Measurements from ENCODE around the gene BICD1. TPM values are rescaled to one million over a fixed set of nuclear protein-coding genes. Genes with fewer than 3 reads are reported as not detected.

Gene BICD1
- total and polyA plus RNA-seq, 4 donors, result 6.1 to 22.9 (median 12.8) TPM

- TF ChIP-seq CTCF (IDR thresholded peaks at IDR 0.05; ENCODE audit: control extremely low read depth, extremely low read depth), result no peak
- peak; percentile 19 to 49 (median 47) for DNase-seq
Measured at GRCh38 chr12:32139064-32139421, 32.4 kb downstream of the BICD1 start.

GRCh38 chr12:32140877-32141276 is 34.2 kb downstream of the BICD1 start:
- ATAC-seq (ENCODE audit: insufficient read depth, low FRiP score), result no peak
- H3K27ac ChIP-seq (ENCODE audit: low read depth in 1 of 2, low read length in 1 of 2), result no peak overlapping the region
- H3K4me3 ChIP-seq, result no peak overlapping the region
- TF ChIP-seq CTCF (IDR thresholded peaks at IDR 0.05; ENCODE audit: control extremely low read depth, extremely low read depth), result no peak
- no peaks in the 10 kb centered on the region for H3K27me3 ChIP-seq (ENCODE audit: control insufficient read depth in 3 of 3, insufficient read depth in 3 of 3, low read length in 2 of 3)
- H3K4me1 ChIP-seq (ENCODE audit: control insufficient read depth in 5 of 5, insufficient read depth in 5 of 5, low read length in 5 of 5), result no peaks in the 10 kb centered on the region
- 92% methylated on average over 12 of the region's 12 CpGs for WGBS, 2 donors
- H3K36me3 ChIP-seq (ENCODE audit: control insufficient read depth in 4 of 4, insufficient read depth in 4 of 4, low read length in 4 of 4), result no peaks in the 10 kb centered on the region
- no peak overlapping the region for H3K9ac ChIP-seq (ENCODE audit: insufficient read depth in 1 of 2, low read length in 2 of 2)
- H3K9me3 ChIP-seq (ENCODE audit: control insufficient read depth in 4 of 4, insufficient read depth in 3 of 4, low read length in 3 of 4), result no peaks in the 10 kb centered on the region
- no peak for DNase-seq

More at GRCh38 chr12:32139064-32139421, 32.4 kb downstream of the BICD1 start:
- no peak for ATAC-seq (ENCODE audit: insufficient read depth, low FRiP score)
- H3K4me1 ChIP-seq (ENCODE audit: control insufficient read depth in 5 of 5, insufficient read depth in 5 of 5, low read length in 5 of 5), result peaks cover 0 to 5% (median 0%) of the 10 kb centered on the region in 5 donors
- 10 to 35% methylated on average over 2 of the region's 2 CpGs for WGBS, 2 donors
- no peak overlapping the region for H3K4me3 ChIP-seq
- H3K9me3 ChIP-seq (ENCODE audit: control insufficient read depth in 4 of 4, insufficient read depth in 3 of 4, low read length in 3 of 4), result no peaks in the 10 kb centered on the region
- H3K9ac ChIP-seq (ENCODE audit: insufficient read depth in 1 of 2, low read length in 2 of 2), result no peak overlapping the region
- H3K27me3 ChIP-seq (ENCODE audit: control insufficient read depth in 3 of 3, insufficient read depth in 3 of 3, low read length in 2 of 3), result no peaks in the 10 kb centered on the region
- no peaks in the 10 kb centered on the region for H3K36me3 ChIP-seq (ENCODE audit: control insufficient read depth in 4 of 4, insufficient read depth in 4 of 4, low read length in 4 of 4)
- H3K27ac ChIP-seq (ENCODE audit: low read depth in 1 of 2, low read length in 1 of 2), result peak overlapping the region in 1 of 2 donors; percentile 61

- 38 to 48% methylated on average over 1 of the region's 1 CpG for WGBS, 2 donors
- H3K4me3 ChIP-seq, result no peak overlapping the region
- peaks cover 0 to 4% (median 0%) of the 10 kb centered on the region in 4 donors for H3K9me3 ChIP-seq (ENCODE audit: control insufficient read depth in 4 of 4, insufficient read depth in 3 of 4, low read length in 3 of 4)
- no peaks in the 10 kb centered on the region for H3K36me3 ChIP-seq (ENCODE audit: control insufficient read depth in 4 of 4, insufficient read depth in 4 of 4, low read length in 4 of 4)
- H3K27ac ChIP-seq (ENCODE audit: low read depth in 1 of 2, low read length in 1 of 2), result no peak overlapping the region
- ATAC-seq (ENCODE audit: insufficient read depth, low FRiP score), result no peak
- no peak for DNase-seq
- H3K27me3 ChIP-seq (ENCODE audit: control insufficient read depth in 3 of 3, insufficient read depth in 3 of 3, low read length in 2 of 3), result no peaks in the 10 kb centered on the region
- no peak overlapping the region for H3K9ac ChIP-seq (ENCODE audit: insufficient read depth in 1 of 2, low read length in 2 of 2)
- TF ChIP-seq CTCF (IDR thresholded peaks at IDR 0.05; ENCODE audit: control extremely low read depth, extremely low read depth), result no peak
- no peaks in the 10 kb centered on the region for H3K4me1 ChIP-seq (ENCODE audit: control insufficient read depth in 5 of 5, insufficient read depth in 5 of 5, low read length in 5 of 5)
Measured at GRCh38 chr12:32145096-32145495, 38.4 kb downstream of the BICD1 start.

Data from lung (tissue), 12 donors.